Right lobe of liver (tissue), 6 donors: ENCODE results near the gene OLFM2. TPM values are rescaled to one million over a fixed set of nuclear protein-coding genes. Genes with fewer than 3 reads are reported as not detected.
"Not testable (repeated sequence)": the region's sequence is repeated elsewhere in the genome, so short reads cannot be mapped to it uniquely, and the experiment has no call there.

Experiments
- ATAC-seq, 4 donors: fragments of 200-7000 bp; cut with Tn5 transposase; one replicate each; pipeline ENCODE4 v1.9.1; 2020; ENCODE audit warnings: mild to moderate bottlenecking in 4 of 4, moderate library complexity in 4 of 4
- DNase-seq, 3 donors: peaks; one replicate each; pipeline ENCODE4 v3.0.0-alpha.2; 2020
- H3K27ac ChIP-seq, 3 donors: fragments of 200-600 bp; one replicate each; pipeline ENCODE4 v1.8.0; 2022
- H3K27me3 ChIP-seq, 2 donors: fragments of 200-600 bp; one replicate each; pipeline ENCODE4 v1.8.0; 2022
- H3K36me3 ChIP-seq, 4 donors: fragments of 200-600 bp; sonication (generic) in 1 of 4; one replicate each; pipeline versions ENCODE4 v1.5.1 to v1.8.0; 2017 to 2022; ENCODE audit warnings: control low read depth in 1 of 4
- H3K4me1 ChIP-seq, 4 donors: fragments of 200-600 bp; sonication (generic) in 1 of 4; one replicate each; pipeline versions ENCODE4 v1.5.1 to v1.8.0; 2017 to 2022; ENCODE audit warnings: control low read depth in 1 of 4
- H3K4me3 ChIP-seq, 3 donors: fragments of 200-600 bp; one replicate each; pipeline ENCODE4 v1.8.0; 2022
- H3K9me3 ChIP-seq, 4 donors: fragments of 200-600 bp; sonication (generic) in 1 of 4; one replicate each; pipeline versions ENCODE4 v1.5.1 to v1.8.0; 2017 to 2022; ENCODE audit warnings: control low read depth in 1 of 4
- POLR2A ChIP-seq: fragments of 450-650 bp; IDR thresholded peaks from one replicate; pipeline ENCODE4 v1.6.1; 2017; ENCODE audit warnings: antibody characterized with exemption, mild to moderate bottlenecking
- WGBS: methylation state at CpG from one replicate; pipeline ENCODE4 v1.1.6; 2018; ENCODE audit warnings: low coverage, low lambda C conversion rate; ENCODE audit not compliant: insufficient coverage; ENCODE audit errors: missing lambda C conversion rate; 5-methylcytosine and 5-hydroxymethylcytosine counted together
- intact Hi-C, 2 donors: fragments of 100-400 bp; cut with DNase I; formaldehyde crosslinking; loops; one replicate each; pipeline versions ENCODE4 v1.11.2 to v1.14.1; 2022
- total RNA-seq, 6 experiments: library from RNA; depleted of rRNA in 2 of 6; stranded (reverse); fragments of >200 nt in 2 of 6; fragmentation: NEBNext Ultra II Directional in 3 of 6; extraction: Animal tissue kit (Norgen Biotek cat#: 25700) in 3 of 6; gene quantifications; one replicate each; pipeline versions ENCODE4 v1.1.0 to v1.2.4, GENCODE V29; 2016 to 2023
- TF ChIP-seq, protein P1 (sequence below), 4 donors: fragments of 200-600 bp in 3 of 4; fragments of 450-650 bp in 1 of 4; IDR thresholded peaks; one replicate each; pipeline versions ENCODE4 v1.5.1 to v1.8.0; 2016 to 2022; ENCODE audit warnings: antibody characterized with exemption in 4 of 4, mild to moderate bottlenecking in 2 of 4
- donor health status: DM: no; HTN: yes; CAD: no.
- donor health status: DM: no; HTN: no; CAD: no.
- donor health status: DM: no; HTN: no; CAD: no.
- donor health status: DM: no; HTN: yes; CAD: no.
- donor health status: DM: no; HTN: yes; CAD: no.

Gene OLFM2
- total RNA-seq, 6 experiments from 2014 or later = 3.8 to 72.5 (median 31.8) TPM

DNA sequence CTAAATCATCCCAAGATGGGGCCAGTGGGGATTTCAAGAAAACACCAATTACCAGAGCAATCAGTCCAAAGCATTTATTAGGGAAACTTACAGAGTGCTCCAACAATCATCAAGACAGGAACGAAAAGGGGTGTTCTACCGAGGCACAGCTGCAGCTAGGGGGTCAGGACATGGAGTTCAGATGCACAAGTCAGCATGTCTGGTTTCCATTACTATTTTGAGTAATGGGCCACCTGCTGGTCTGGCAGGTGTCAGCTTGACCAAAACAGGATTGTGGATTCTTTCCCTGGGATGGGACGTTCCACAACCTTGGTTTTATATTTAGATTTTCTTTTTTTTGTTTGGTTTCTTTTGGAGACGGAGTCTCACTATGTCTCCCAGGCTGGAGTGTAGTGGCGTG lies 112.5 kb downstream of the OLFM2 start:
- Histone ChIP-seq H3K4me1 (peaks cover 0 to 22% (median 3%) of the 10 kb centered on the region in 4 donors), H3K27ac (no peak overlapping the region), H3K9me3 (no peaks in the 10 kb centered on the region), H3K27me3 (no peaks in the 10 kb centered on the region), H3K36me3 (no peaks in the 10 kb centered on the region), H3K4me3 (no peak overlapping the region)
- DNase-seq = no peak
- intact Hi-C loops = no loop called here
- TF ChIP-seq, protein P1, sequence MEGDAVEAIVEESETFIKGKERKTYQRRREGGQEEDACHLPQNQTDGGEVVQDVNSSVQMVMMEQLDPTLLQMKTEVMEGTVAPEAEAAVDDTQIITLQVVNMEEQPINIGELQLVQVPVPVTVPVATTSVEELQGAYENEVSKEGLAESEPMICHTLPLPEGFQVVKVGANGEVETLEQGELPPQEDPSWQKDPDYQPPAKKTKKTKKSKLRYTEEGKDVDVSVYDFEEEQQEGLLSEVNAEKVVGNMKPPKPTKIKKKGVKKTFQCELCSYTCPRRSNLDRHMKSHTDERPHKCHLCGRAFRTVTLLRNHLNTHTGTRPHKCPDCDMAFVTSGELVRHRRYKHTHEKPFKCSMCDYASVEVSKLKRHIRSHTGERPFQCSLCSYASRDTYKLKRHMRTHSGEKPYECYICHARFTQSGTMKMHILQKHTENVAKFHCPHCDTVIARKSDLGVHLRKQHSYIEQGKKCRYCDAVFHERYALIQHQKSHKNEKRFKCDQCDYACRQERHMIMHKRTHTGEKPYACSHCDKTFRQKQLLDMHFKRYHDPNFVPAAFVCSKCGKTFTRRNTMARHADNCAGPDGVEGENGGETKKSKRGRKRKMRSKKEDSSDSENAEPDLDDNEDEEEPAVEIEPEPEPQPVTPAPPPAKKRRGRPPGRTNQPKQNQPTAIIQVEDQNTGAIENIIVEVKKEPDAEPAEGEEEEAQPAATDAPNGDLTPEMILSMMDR (IDR thresholded peaks at IDR 0.05) = no peak
- TF ChIP-seq POLR2A = no peak
- WGBS = 94% methylated on average over 3 of the region's 5 CpGs
- no peak for ATAC-seq

DNA sequence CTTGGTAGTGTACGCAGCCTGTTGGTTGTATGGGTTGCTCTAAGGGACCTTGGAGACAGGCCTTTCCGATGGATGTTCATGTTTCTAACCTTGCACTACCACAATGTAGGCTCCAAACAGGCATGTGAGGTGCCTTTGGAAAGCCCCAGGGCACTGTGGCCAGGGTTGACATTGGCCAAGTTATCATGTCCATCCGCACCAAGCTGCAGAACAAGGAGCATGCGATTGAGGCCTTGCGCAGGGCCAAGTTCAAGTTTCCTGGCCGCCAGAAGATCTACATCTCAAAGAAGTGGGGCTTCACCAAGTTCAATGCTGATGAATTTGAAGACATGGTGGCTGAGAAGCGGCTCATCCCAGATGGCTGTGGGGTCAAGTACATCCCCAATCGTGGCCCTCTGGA lies 116.3 kb downstream of the OLFM2 start:
- 87% methylated on average over 3 of the region's 8 CpGs for WGBS
- intact Hi-C loops, H3K27ac ChIP-seq, DNase-seq, ATAC-seq, H3K36me3 ChIP-seq, H3K27me3 ChIP-seq, H3K4me3 ChIP-seq, H3K9me3 ChIP-seq: not testable (repeated sequence)
- H3K4me1 ChIP-seq = peaks cover 0 to 18% (median 3%) of the 10 kb centered on the region in 4 donors

DNA sequence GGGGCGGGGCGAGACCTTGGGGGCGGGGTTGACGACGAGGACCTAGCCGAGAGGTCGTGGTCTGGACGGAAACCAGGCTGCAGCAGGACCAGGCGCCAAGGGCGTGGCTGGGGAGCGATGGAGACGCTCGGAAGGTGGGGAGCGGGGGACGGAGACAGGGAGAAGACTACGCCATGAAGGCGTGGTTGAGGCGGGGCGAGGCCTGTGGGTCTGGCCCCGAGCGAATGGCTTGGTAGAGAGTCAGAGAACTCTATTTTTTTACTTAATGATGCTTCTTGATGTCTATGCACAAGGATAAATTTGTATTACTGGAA lies 116.8 kb downstream of the OLFM2 start:
- H3K4me1 ChIP-seq = peaks cover 0 to 19% (median 3%) of the 10 kb centered on the region in 4 donors
- TF ChIP-seq POLR2A = no peak
- TF ChIP-seq, protein P1 (IDR thresholded peaks at IDR 0.05) = no peak
- intact Hi-C loops = no loop called here
- no peak overlapping the region for H3K27ac ChIP-seq
- DNase-seq (no peak), ATAC-seq (no peak)
- WGBS = under 1% methylated on average over 18 of the region's 21 CpGs
- no peaks in the 10 kb centered on the region for H3K9me3 ChIP-seq
- H3K36me3 ChIP-seq = no peaks in the 10 kb centered on the region
- H3K4me3 ChIP-seq = peak overlapping the region; percentile 5 to 37 (median 14)
- H3K27me3 ChIP-seq = no peaks in the 10 kb centered on the region

DNA sequence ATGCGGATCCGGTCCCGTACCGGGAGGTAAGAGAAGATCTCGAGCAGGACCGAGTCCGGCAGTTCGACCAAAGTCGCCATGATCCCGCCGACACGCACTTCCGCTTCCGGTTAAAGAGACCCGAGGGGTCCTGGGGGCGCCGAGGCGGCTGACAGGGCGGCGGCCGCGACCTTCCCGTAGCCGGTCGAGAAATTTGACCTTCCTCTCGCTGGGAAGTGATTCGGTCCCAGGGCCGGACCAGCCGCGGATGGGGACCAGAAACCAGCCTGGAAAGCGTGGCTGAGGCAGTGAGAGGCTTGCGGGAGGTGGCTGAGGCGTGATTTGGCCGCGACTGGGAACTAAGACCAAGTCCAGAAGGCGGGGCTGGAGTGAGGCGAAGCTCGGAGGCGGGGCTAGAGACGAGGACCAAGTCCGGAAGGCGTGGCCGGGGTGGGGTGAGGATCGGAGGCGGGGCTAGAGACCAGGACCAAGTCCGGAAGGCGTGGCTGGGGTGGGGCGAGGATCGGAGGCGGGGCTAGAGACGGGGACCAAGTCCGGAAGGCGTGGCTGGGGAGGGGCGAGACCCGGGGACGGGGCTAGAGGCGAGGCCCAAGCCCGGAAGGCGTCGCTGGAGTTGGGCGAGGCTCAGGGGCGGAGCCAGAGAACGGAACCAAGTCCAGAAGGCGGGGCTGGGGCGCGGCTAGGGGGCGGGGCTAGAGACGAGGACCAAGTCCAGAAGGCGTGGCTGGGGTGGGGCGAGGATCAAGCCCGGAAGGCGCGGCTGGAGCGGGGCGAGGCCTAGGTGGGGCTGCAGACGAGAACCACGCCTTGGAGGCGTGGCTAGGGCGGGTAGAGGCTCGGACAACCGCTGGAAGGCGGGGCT lies 117.3 kb downstream of the OLFM2 start, which contains the start of gene FBXL12:
Gene FBXL12 (minus strand): TSS at position 346 of the 862 bp plus-strand sequence. CDS start 266 bp downstream, at position 80.
- ATAC-seq (peak; percentile 90 to 96 (median 92)), DNase-seq (peak; percentile 100)
- intact Hi-C loops = no loop called here
- peak; percentile 80 for TF ChIP-seq POLR2A
- TF ChIP-seq, protein P1 (IDR thresholded peaks at IDR 0.05) = no peak
- no peaks in the 10 kb centered on the region for H3K9me3 ChIP-seq
- no peaks in the 10 kb centered on the region for H3K27me3 ChIP-seq
- H3K27ac ChIP-seq = peak within 1 kb of the TSS; percentile 54 to 82 (median 81)
- H3K4me1 ChIP-seq = peaks cover 0 to 19% (median 3%) of the 10 kb centered on the region in 4 donors
- H3K36me3 ChIP-seq = peaks cover 0 to under 1% (median 0%) of the 10 kb centered on the region in 4 donors
- WGBS = under 1% methylated on average over 51 of the region's 82 CpGs
- H3K4me3 ChIP-seq = peak within 1 kb of the TSS; percentile 95 to 100 (median 98)

DNA sequence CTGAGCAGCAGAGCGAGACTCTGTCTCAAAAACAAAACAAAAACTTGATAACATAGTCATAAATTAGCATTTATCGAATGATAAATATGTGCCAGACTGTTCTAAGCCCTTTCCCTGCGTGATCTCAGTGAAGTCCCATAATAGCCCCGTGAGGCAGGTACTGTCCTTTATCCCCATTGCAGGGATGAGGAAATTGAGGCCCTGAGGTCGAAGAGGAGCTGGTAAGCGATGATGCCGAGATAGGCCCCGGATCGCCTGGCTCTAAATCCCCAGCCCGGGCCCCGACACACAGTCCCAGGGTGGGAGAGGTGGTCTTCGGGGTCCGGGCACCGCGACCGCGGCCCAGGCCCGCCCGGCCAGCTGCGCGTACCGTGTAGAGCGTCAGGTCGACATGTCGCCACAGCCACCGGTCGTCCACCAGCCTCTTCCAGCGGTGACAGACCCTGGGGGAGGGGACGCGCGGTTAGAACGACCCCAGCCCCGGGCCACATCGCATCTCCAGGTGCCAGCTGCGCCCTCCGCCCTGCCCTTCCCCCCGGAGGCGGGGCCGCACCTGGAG lies 118.1 kb downstream of the OLFM2 start:
- Histone ChIP-seq H3K4me1 (peaks cover 0 to 19% (median 3%) of the 10 kb centered on the region in 4 donors), H3K9me3 (no peaks in the 10 kb centered on the region), H3K27ac (peak overlapping the region; percentile 54 to 82 (median 81)), H3K36me3 (peaks cover 0 to 8% (median 0%) of the 10 kb centered on the region in 4 donors), H3K27me3 (no peaks in the 10 kb centered on the region), H3K4me3 (peak overlapping the region; percentile 95 to 100 (median 98))
- TF ChIP-seq, protein P1 (IDR thresholded peaks at IDR 0.05) = no peak
- TF ChIP-seq POLR2A = no peak
- intact Hi-C loops = no loop called here
- WGBS = 22% methylated on average over 7 of the region's 39 CpGs
- ATAC-seq = no peak
- no peak for DNase-seq
